Measurements from ENCODE around the gene SLC23A2.

The SLC23A2 gene

DNA sequence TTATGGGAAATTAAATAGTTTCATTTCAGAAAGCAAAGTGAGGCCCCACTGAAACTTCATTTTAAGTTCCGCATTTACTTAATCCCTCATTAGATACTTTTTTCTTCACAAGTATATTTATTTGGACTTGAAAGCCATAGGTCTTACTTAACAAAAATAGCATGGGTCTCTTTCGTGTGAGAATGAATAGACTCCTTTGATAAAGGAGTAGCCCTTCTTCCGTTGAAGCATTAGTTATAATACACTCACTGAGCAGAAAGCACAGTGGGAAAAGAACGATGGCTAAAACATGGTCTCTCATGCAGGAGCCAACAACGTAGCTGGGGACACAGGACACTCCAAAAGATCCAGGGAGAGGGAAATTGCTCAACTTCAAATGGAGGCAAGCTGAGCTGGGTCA lies 130.4 kb downstream of the SLC23A2 start:
- WGBS, result 93% methylated on average over 5 of the region's 5 CpGs
- no peak overlapping the region for H3K27ac ChIP-seq (ENCODE audit: low read depth, low read length)
- no peak overlapping the region for H3K9ac ChIP-seq (ENCODE audit: low read depth, low read length)
- H3K9me3 ChIP-seq (ENCODE audit: insufficient read depth, low read depth, low read length), result no peaks in the 10 kb centered on the region
- H3K4me3 ChIP-seq (ENCODE audit: low read length), result no peak overlapping the region
- H3K27me3 ChIP-seq (ENCODE audit: insufficient read depth, low read length), result no peaks in the 10 kb centered on the region
- H3K36me3 ChIP-seq (ENCODE audit: insufficient read depth, low read length), result peaks cover 24% of the 10 kb centered on the region
- H3K4me1 ChIP-seq (ENCODE audit: insufficient read depth, low read length), result no peaks in the 10 kb centered on the region

DNA sequence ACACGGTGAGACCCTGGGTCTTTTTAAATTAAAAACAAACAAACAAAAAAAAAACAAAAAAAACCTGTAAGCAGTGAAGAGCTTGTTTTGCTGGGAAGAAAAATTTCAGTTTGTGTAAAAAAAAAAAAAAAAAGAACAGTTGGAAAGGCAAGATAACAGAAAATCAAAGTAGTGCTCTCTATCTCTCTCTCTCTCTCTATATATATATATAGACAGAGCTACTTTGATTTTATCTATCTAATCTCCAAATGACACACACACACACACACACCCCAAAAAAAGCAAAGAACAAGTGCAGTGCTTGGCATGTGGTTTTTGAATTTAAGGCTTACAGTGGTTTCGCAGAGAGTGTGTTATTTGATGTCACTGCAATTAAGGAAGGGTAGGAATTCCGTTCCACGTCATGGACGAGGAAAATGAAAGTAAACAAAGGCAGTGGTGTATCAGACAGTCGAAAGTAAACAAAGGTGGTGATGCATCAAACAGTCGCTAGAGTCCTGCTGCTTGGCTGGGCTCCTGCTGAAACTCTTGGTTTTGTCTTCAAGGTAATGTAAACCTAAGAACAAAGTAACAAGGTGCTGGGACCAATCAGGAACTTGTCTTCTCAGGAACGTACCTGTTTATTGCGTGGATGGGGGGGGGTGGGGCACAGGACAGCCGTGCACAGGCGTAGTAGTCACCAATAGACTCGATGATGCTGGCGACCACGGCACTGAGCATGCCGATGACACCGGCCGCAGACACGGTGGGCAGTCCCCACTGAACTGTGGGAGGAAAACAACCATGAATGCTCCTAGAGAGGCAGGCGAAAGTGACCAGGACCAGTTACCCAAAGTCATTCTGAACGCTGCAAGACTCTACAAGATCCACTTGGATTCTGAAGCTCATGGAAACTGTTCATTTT lies 131.8 kb downstream of the SLC23A2 start:
- Histone ChIP-seq H3K36me3 (ENCODE audit: insufficient read depth, low read length) (peaks cover 24% of the 10 kb centered on the region), H3K4me1 (ENCODE audit: insufficient read depth, low read length) (no peaks in the 10 kb centered on the region), H3K4me3 (ENCODE audit: low read length) (no peak overlapping the region), H3K9ac (ENCODE audit: low read depth, low read length) (no peak overlapping the region), H3K27me3 (ENCODE audit: insufficient read depth, low read length) (no peaks in the 10 kb centered on the region), H3K27ac (ENCODE audit: low read depth, low read length) (no peak overlapping the region), H3K9me3 (ENCODE audit: insufficient read depth, low read depth, low read length) (no peaks in the 10 kb centered on the region)
- WGBS, result 93% methylated on average over 19 of the region's 20 CpGs

DNA sequence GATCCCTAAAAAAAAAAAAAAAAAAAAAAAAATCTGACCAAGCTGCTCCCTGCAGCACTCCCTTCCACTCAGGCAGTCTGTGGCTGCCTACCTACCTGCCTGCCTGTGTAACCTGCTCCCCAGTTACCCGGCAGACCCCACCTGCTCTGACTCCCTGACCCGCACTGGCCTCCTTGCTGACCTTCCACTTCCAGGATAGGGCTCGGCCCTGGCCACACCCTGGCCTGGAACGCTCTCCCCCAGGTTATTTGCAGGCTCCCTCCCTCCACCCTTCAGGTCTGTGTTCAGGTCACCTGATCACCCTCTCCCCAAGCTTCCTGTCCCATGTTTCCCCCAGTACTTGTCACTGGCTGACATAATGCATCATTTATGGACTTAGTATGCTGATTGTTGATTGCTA lies 134.3 kb downstream of the SLC23A2 start:
- Histone ChIP-seq H3K36me3 (ENCODE audit: insufficient read depth, low read length) (peaks cover 13% of the 10 kb centered on the region), H3K4me3 (ENCODE audit: low read length) (no peak overlapping the region), H3K27me3 (ENCODE audit: insufficient read depth, low read length) (no peaks in the 10 kb centered on the region), H3K27ac (ENCODE audit: low read depth, low read length) (no peak overlapping the region), H3K9ac (ENCODE audit: low read depth, low read length) (no peak overlapping the region), H3K4me1 (ENCODE audit: insufficient read depth, low read length) (no peaks in the 10 kb centered on the region), H3K9me3 (ENCODE audit: insufficient read depth, low read depth, low read length) (no peaks in the 10 kb centered on the region)
- WGBS, result 94% methylated on average over 4 of the region's 4 CpGs

DNA sequence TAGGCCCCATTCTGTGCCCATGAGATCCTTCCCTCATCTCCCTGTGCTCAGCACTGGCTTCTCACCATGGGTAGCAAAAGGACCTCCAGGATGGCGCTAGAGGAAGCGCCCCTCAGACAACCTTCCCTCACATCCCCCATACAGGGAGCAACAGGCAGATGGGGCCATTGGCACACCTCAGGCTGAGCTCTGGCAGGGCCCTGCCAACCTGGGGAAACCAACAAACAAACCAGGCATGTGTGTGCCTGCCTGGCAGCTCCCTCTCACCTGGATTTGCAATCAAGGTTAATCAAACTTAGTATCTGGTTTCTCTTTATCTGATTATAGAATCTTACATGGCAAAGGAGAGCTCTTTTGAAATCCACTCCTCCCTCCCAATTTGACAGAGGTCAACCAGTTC lies 134.9 kb downstream of the SLC23A2 start:
- Histone ChIP-seq H3K9me3 (ENCODE audit: insufficient read depth, low read depth, low read length) (no peaks in the 10 kb centered on the region), H3K36me3 (ENCODE audit: insufficient read depth, low read length) (peaks cover 18% of the 10 kb centered on the region), H3K27ac (ENCODE audit: low read depth, low read length) (no peak overlapping the region), H3K4me3 (ENCODE audit: low read length) (no peak overlapping the region), H3K9ac (ENCODE audit: low read depth, low read length) (no peak overlapping the region), H3K27me3 (ENCODE audit: insufficient read depth, low read length) (no peaks in the 10 kb centered on the region), H3K4me1 (ENCODE audit: insufficient read depth, low read length) (no peaks in the 10 kb centered on the region)
- WGBS, result 98% methylated on average over 2 of the region's 2 CpGs

DNA sequence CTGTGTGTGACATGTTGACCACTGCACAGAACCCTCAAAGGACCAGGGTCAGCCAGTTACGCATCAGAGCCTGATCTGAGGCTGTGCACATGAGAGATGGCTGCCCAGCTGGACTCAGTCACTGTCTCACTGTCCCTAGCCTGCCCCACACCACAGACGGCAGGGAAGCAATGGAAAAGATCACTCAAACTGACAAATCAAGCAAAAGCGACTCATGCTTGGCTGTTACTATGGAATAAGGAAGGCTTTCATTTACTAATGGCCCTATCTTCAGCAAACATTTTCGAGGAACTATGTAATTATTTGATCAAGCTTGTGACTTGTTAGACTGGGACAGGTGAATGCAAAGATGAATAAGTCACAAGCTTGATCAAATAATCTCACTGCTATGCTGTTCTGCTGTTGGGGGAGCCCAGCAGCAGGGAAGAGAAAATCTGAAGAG lies 137.0 kb downstream of the SLC23A2 start:
- H3K9ac ChIP-seq (ENCODE audit: low read depth, low read length), result no peak overlapping the region
- peaks cover 25% of the 10 kb centered on the region for H3K36me3 ChIP-seq (ENCODE audit: insufficient read depth, low read length)
- no peak overlapping the region for H3K27ac ChIP-seq (ENCODE audit: low read depth, low read length)
- no peaks in the 10 kb centered on the region for H3K9me3 ChIP-seq (ENCODE audit: insufficient read depth, low read depth, low read length)
- H3K27me3 ChIP-seq (ENCODE audit: insufficient read depth, low read length), result no peaks in the 10 kb centered on the region
- H3K4me3 ChIP-seq (ENCODE audit: low read length), result no peak overlapping the region
- 91% methylated on average over 4 of the region's 4 CpGs for WGBS
- no peaks in the 10 kb centered on the region for H3K4me1 ChIP-seq (ENCODE audit: insufficient read depth, low read length)

DNA sequence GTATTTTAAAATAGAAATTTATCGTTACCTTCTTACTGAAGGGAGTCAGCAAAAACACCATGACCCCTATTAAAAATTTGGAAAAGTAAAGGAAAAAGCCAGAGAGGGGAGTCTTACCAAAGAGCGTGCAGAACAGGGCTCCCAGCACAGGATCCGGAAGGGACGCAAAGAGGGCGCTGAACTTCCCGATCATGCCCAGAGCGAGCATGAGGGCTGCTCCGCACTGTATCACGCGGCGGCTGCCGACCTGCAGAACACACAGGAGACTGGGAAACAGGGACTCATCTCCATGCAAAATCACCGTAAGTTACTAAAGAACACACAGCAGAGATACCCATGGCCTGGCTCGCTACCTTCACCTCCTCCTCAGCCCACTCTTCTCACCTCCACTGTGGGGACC lies 138.6 kb downstream of the SLC23A2 start:
- WGBS, result 95% methylated on average over 13 of the region's 14 CpGs
- H3K4me1 ChIP-seq (ENCODE audit: insufficient read depth, low read length), result no peaks in the 10 kb centered on the region
- peaks cover 29% of the 10 kb centered on the region for H3K36me3 ChIP-seq (ENCODE audit: insufficient read depth, low read length)
- no peaks in the 10 kb centered on the region for H3K9me3 ChIP-seq (ENCODE audit: insufficient read depth, low read depth, low read length)
- H3K9ac ChIP-seq (ENCODE audit: low read depth, low read length), result no peak overlapping the region
- H3K4me3 ChIP-seq (ENCODE audit: low read length), result no peak overlapping the region
- H3K27me3 ChIP-seq (ENCODE audit: insufficient read depth, low read length), result no peaks in the 10 kb centered on the region
- H3K27ac ChIP-seq (ENCODE audit: low read depth, low read length), result no peak overlapping the region

DNA sequence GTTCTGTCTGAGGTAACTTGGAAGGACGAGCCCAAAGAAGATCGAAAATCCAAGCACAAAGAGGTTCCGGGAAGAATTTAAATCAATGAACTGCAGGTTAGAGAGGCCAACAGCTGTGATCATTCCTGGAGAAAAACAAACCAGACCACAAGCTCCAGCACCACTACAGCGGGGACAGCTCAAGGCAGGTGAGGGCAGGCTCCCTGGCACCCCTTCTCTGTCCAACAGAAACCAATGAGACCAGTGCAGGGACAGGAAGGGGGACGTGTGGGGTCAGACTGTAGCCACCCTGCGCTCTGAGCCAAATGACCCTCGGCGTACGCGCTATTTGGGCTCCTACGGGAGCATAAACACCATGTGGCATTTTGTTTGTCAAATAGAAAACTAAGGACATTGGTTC lies 139.3 kb downstream of the SLC23A2 start:
- Histone ChIP-seq H3K4me1 (ENCODE audit: insufficient read depth, low read length) (no peaks in the 10 kb centered on the region), H3K27ac (ENCODE audit: low read depth, low read length) (no peak overlapping the region), H3K36me3 (ENCODE audit: insufficient read depth, low read length) (peaks cover 29% of the 10 kb centered on the region), H3K9me3 (ENCODE audit: insufficient read depth, low read depth, low read length) (no peaks in the 10 kb centered on the region), H3K9ac (ENCODE audit: low read depth, low read length) (no peak overlapping the region), H3K4me3 (ENCODE audit: low read length) (no peak overlapping the region), H3K27me3 (ENCODE audit: insufficient read depth, low read length) (no peaks in the 10 kb centered on the region)
- 92% methylated on average over 11 of the region's 11 CpGs for WGBS

DNA sequence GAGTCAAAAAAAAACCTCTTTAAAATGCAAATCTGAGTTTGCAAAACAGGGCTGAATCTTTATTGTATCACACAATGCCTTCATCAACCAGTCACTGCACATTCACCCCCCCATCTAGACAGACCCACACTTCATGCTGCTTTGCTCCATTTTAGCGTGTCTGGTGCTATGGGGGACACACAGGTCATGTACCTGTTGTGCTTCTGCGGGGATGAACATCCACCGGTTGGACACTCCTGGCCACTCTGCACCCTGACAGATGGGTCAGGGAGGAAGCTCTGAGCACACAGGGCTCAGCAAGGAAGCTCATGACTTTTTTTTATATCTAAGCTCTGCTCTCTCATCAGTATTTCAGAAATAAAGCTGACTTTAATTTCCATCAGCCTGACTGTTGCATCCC lies 143.3 kb downstream of the SLC23A2 start:
- Histone ChIP-seq H3K36me3 (ENCODE audit: insufficient read depth, low read length) (peaks cover 29% of the 10 kb centered on the region), H3K9me3 (ENCODE audit: insufficient read depth, low read depth, low read length) (no peaks in the 10 kb centered on the region), H3K27ac (ENCODE audit: low read depth, low read length) (no peak overlapping the region), H3K27me3 (ENCODE audit: insufficient read depth, low read length) (no peaks in the 10 kb centered on the region), H3K4me3 (ENCODE audit: low read length) (no peak overlapping the region), H3K9ac (ENCODE audit: low read depth, low read length) (no peak overlapping the region), H3K4me1 (ENCODE audit: insufficient read depth, low read length) (no peaks in the 10 kb centered on the region)
- 98% methylated on average over 3 of the region's 3 CpGs for WGBS

DNA sequence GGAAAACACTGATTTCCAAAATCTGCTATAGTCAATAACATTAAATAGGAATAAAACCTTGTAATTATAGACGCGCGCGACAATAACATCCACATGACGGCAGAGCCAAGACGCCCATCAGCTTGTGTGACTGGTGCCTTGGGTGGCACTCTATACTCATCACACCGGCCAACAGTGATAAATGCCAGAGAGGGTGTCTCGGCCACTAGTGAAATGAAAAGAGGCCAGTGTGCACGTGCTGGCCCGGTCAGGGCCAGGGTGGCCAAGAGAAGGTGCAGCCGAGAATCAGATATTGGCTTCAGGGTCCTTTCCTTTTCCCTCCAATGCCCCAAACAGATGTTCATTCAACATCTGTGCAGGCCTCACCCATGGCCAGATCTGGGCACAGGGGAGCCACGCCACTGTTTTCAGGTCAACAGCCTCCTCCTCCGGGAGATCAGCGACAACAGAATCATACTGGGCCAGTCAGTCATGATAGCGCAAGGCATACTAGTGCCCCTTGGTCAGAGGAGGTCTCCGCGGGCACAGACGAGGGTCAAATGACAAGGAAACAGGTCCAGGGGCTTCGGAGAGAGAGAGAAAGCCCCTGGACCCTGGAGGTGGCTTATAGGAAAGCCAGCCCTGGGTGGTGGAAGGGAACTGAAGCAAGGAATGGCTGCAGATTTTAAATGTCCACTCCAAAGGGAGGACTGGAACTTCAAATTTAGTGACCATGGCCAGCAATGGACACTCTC lies 145.1 kb downstream of the SLC23A2 start:
- no peak overlapping the region for H3K4me3 ChIP-seq (ENCODE audit: low read length)
- H3K4me1 ChIP-seq (ENCODE audit: insufficient read depth, low read length), result no peaks in the 10 kb centered on the region

DNA sequence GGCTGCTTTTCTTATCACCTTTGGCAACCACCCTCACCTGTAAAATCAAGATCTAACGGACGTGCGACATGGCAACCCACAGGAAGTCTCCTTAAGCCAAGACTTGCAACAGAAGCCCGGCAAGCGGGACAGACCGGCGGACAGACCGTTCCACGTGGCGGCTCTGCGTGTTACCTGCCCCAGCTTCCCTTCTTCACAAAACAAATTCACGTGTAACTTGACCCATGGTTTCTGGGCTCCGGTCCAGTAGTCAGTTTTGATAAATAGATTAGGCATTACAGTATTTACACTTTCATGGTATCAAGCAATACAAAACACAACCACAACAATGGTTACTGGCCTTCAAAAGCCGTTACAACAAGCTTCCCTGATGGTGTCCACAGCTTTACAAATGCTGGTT lies 145.8 kb downstream of the SLC23A2 start:
- WGBS, result 95% methylated on average over 14 of the region's 14 CpGs
- H3K27ac ChIP-seq (ENCODE audit: low read depth, low read length), result no peak overlapping the region
- no peak overlapping the region for H3K4me3 ChIP-seq (ENCODE audit: low read length)
- no peaks in the 10 kb centered on the region for H3K27me3 ChIP-seq (ENCODE audit: insufficient read depth, low read length)
- H3K9ac ChIP-seq (ENCODE audit: low read depth, low read length), result no peak overlapping the region
- H3K4me1 ChIP-seq (ENCODE audit: insufficient read depth, low read length), result no peaks in the 10 kb centered on the region
- H3K9me3 ChIP-seq (ENCODE audit: insufficient read depth, low read depth, low read length), result no peaks in the 10 kb centered on the region
- H3K36me3 ChIP-seq (ENCODE audit: insufficient read depth, low read length), result peaks cover 15% of the 10 kb centered on the region; the same call in 1 of the 2 replicates

More for the DNA sequence above, 145.1 kb downstream of the SLC23A2 start:
- no peak overlapping the region for H3K27ac ChIP-seq (ENCODE audit: low read depth, low read length)
- H3K27me3 ChIP-seq (ENCODE audit: insufficient read depth, low read length), result no peaks in the 10 kb centered on the region
- H3K9me3 ChIP-seq (ENCODE audit: insufficient read depth, low read depth, low read length), result no peaks in the 10 kb centered on the region
- peaks cover 19% of the 10 kb centered on the region for H3K36me3 ChIP-seq (ENCODE audit: insufficient read depth, low read length)
- no peak overlapping the region for H3K9ac ChIP-seq (ENCODE audit: low read depth, low read length)
- 97% methylated on average over 19 of the region's 19 CpGs for WGBS

DNA sequence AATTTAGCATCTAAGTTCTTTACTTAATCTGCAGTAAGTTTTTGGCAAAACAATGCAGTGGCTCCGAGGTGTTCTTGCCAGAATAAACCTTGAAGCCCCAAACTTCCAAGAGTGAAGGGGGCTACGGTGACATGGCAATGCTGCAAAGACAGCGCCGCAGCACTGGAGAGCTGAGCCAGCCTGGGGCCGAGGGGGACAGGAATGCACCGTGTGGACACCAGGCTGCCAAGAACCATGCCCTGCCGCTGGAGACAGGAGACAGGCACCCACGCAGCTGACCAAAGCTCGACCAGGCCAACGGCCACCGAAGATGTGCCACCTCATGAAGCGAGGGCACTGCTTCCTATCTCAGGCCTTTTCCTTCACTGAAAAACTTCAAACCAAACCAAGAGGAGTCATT lies 146.2 kb downstream of the SLC23A2 start:
- Histone ChIP-seq H3K9me3 (ENCODE audit: insufficient read depth, low read depth, low read length) (no peaks in the 10 kb centered on the region), H3K27ac (ENCODE audit: low read depth, low read length) (no peak overlapping the region), H3K4me1 (ENCODE audit: insufficient read depth, low read length) (no peaks in the 10 kb centered on the region), H3K36me3 (ENCODE audit: insufficient read depth, low read length) (peaks cover 11% of the 10 kb centered on the region; the same call in 1 of the 2 replicates), H3K9ac (ENCODE audit: low read depth, low read length) (no peak overlapping the region), H3K4me3 (ENCODE audit: low read length) (no peak overlapping the region), H3K27me3 (ENCODE audit: insufficient read depth, low read length) (no peaks in the 10 kb centered on the region)
- WGBS, result 94% methylated on average over 12 of the region's 12 CpGs

Data from HUES64 (cell line).